Spleen (tissue), 11 donors: ENCODE data around the gene KIF18B. TPM values are rescaled to one million over a fixed set of nuclear protein-coding genes. Genes with fewer than 3 reads are reported as not detected.

Experiments
- DNase-seq: peaks from one replicate; pipeline ENCODE4 v3.0.0-alpha.2; 2020
- H3K27ac ChIP-seq, 8 donors: fragments of 200-600 bp; sonication (generic) in 7 of 8; 1 replicate in 4 of 8; 2 replicates in 4 of 8; pipeline versions ENCODE4 v1.5.0 to v1.8.0; 2016 to 2021; ENCODE audit warnings: inconsistent platforms in 4 of 8, mild to moderate bottlenecking in 4 of 8, moderate library complexity in 1 of 8
- H3K27me3 ChIP-seq, 7 donors: fragments of 200-600 bp; sonication (generic) in 6 of 7; replicated peaks in 1 of 7; 1 replicate in 4 of 7; 2 replicates in 3 of 7; pipeline versions ENCODE4 v1.5.0 to v1.8.0; 2016 to 2021; ENCODE audit warnings: inconsistent platforms in 3 of 7, mild to moderate bottlenecking in 1 of 7
- H3K36me3 ChIP-seq, 6 donors: fragments of 200-600 bp; sonication (generic) in 5 of 6; 1 replicate in 4 of 6; 2 replicates in 2 of 6; pipeline versions ENCODE4 v1.5.0 to v1.8.0; 2016 to 2021; ENCODE audit warnings: inconsistent platforms in 2 of 6
- H3K4me1 ChIP-seq, 6 donors: fragments of 200-600 bp; sonication (generic) in 5 of 6; 1 replicate in 3 of 6; 2 replicates in 3 of 6; pipeline versions ENCODE4 v1.5.0 to v1.8.0; 2016 to 2021; ENCODE audit warnings: inconsistent platforms in 3 of 6
- H3K4me3 ChIP-seq, 8 donors: fragments of 200-600 bp; sonication (generic) in 7 of 8; 1 replicate in 4 of 8; 2 replicates in 4 of 8; pipeline versions ENCODE4 v1.5.0 to v1.8.0; 2016 to 2021; ENCODE audit warnings: inconsistent platforms in 4 of 8, mild to moderate bottlenecking in 4 of 8, moderate library complexity in 2 of 8
- H3K9me3 ChIP-seq, 8 donors: fragments of 200-600 bp; sonication (generic) in 7 of 8; 1 replicate in 4 of 8; 2 replicates in 4 of 8; pipeline versions ENCODE4 v1.5.0 to v1.8.0; 2016 to 2021; ENCODE audit warnings: inconsistent platforms in 4 of 8
- POLR2A ChIP-seq, 3 donors: fragments of 450-650 bp; IDR thresholded peaks; one replicate each; pipeline ENCODE4 v1.5.1; 2017; ENCODE audit warnings: antibody characterized with exemption in 3 of 3, mild to moderate bottlenecking in 1 of 3
- POLR2AphosphoS5 ChIP-seq, 3 donors: sonication (generic); formaldehyde crosslinking; IDR thresholded peaks; one replicate each; pipeline ENCODE4 v1.5.1; 2017; ENCODE audit warnings: antibody characterized with exemption in 3 of 3
- WGBS, 5 donors: extraction: QIAGEN DNeasy Blood & Tissue Kit in 3 of 5; methylation state at CpG; one replicate each; pipeline versions ENCODE4 v1.1.5 to v1.1.7; 2013 to 2018; 5-methylcytosine and 5-hydroxymethylcytosine counted together
- intact Hi-C: fragments of 100-400 bp; cut with DNase I; formaldehyde crosslinking; loops from one replicate; pipeline ENCODE4 v1.15.0; 2023; ENCODE audit warnings: low total_unique reads
- polyA plus RNA-seq, 3 donors: library from polyadenylated mRNA; stranded (reverse); fragments of 200-250 nt; gene quantifications; one replicate each; pipeline ENCODE4 v1.2.1, GENCODE V29; 2013
- total RNA-seq, 7 donors: library from RNA; depleted of rRNA in 3 of 7; stranded (reverse); fragments of >200 nt in 3 of 7; fragmentation: NEBNext Ultra II Directional in 4 of 7; extraction: Animal tissue kit (Norgen Biotek cat#: 25700) in 4 of 7; gene quantifications; one replicate each; pipeline versions ENCODE4 v1.1.0 to v1.2.1, GENCODE V29; 2016 to 2021
- TF ChIP-seq, protein P1 (sequence below), 11 experiments: fragments of 200-600 bp in 7 of 11; fragments of 450-650 bp in 4 of 11; sonication (generic) in 4 of 11; IDR thresholded peaks in 8 of 11; conservative IDR thresholded peaks in 3 of 11; 1 replicate in 7 of 11; 2 replicates in 4 of 11; pipeline versions ENCODE4 v1.4.0 to v1.8.0; 2016 to 2021; ENCODE audit warnings: antibody characterized with exemption in 11 of 11, inconsistent platforms in 4 of 11, mild to moderate bottlenecking in 1 of 11
- donor health status: healthy with polysubstance abuse.
- donor health status: DM: no; HTN: no; CAD: no; lungs with moderate emphysema.
- donor health status: DM: no; HTN: no; CAD: no.
- donor health status: Bipolar disorder and iron deficiency.
- donor health status: healthy.
- donor health status: DM: no; HTN: no; CAD: no.
- donor health status: DM: yes; HTN: yes; CAD: no.

The KIF18B gene
- total and polyA plus RNA-seq, 10 donors, result 0.26 to 5.8 (median 1.9) TPM

DNA sequence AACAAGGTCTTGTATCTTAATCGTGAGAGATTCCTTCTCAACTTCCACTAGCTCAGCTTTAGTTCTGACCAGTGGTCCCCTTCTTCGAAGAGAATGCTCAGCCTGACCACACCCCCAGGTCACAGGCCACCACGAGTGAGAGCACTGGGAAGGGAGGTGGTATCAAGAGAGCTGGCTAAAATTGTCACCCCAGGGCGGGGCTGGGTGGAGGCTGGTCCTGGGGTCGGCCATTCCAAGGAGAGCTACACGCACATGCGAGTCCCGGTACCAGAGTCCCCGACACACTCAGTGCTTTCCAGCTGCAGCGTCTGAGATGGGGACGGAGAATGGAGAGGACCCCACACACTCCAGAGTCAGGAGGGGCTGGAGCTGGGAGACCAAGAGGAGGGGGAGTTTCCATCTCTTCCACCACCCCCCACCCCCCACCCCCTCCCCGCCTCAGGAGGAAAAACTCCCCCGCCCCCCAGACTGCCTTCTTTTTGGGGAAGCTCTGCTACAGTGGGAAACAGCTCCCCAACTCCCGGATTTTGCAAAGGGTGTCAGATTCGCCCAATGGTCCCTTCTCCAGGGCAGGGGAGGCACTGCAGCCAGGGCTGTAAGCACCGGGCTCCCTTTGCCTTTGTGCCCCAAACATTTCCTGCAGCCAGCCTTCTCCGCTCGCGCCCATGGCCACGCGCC is 18.9 kb upstream of the KIF18B start:
- H3K9me3 ChIP-seq, result no peaks in the 10 kb centered on the region
- intact Hi-C loops, result loop anchor here (5.0 kb wide), 1 partner anchor 51 kb away; no protein-coding TSS in a partner anchor
- DNase-seq, result no peak
- no peaks in the 10 kb centered on the region for H3K36me3 ChIP-seq
- no peak for TF ChIP-seq POLR2A (IDR thresholded peaks at IDR 0.05)
- no peak for TF ChIP-seq POLR2AphosphoS5 (IDR thresholded peaks at IDR 0.05)
- TF ChIP-seq, protein P1, sequence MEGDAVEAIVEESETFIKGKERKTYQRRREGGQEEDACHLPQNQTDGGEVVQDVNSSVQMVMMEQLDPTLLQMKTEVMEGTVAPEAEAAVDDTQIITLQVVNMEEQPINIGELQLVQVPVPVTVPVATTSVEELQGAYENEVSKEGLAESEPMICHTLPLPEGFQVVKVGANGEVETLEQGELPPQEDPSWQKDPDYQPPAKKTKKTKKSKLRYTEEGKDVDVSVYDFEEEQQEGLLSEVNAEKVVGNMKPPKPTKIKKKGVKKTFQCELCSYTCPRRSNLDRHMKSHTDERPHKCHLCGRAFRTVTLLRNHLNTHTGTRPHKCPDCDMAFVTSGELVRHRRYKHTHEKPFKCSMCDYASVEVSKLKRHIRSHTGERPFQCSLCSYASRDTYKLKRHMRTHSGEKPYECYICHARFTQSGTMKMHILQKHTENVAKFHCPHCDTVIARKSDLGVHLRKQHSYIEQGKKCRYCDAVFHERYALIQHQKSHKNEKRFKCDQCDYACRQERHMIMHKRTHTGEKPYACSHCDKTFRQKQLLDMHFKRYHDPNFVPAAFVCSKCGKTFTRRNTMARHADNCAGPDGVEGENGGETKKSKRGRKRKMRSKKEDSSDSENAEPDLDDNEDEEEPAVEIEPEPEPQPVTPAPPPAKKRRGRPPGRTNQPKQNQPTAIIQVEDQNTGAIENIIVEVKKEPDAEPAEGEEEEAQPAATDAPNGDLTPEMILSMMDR (IDR thresholded peaks at IDR 0.05 in 8 of 11, conservative IDR thresholded peaks at IDR 0.05 in 3 of 11), result no peak
- H3K4me3 ChIP-seq, result peak overlapping the region in 1 of 8 donors; percentile 68
- H3K4me1 ChIP-seq, result peaks cover 19 to 53% (median 38%) of the 10 kb centered on the region in 6 donors
- WGBS, 5 donors, result 10 to 18% (median 14%) methylated on average over 20 to 21 of the region's 21 CpGs
- H3K27ac ChIP-seq, result no peak overlapping the region
- peaks cover 4 to 98% (median 65%) of the 10 kb centered on the region in 7 donors for H3K27me3 ChIP-seq

DNA sequence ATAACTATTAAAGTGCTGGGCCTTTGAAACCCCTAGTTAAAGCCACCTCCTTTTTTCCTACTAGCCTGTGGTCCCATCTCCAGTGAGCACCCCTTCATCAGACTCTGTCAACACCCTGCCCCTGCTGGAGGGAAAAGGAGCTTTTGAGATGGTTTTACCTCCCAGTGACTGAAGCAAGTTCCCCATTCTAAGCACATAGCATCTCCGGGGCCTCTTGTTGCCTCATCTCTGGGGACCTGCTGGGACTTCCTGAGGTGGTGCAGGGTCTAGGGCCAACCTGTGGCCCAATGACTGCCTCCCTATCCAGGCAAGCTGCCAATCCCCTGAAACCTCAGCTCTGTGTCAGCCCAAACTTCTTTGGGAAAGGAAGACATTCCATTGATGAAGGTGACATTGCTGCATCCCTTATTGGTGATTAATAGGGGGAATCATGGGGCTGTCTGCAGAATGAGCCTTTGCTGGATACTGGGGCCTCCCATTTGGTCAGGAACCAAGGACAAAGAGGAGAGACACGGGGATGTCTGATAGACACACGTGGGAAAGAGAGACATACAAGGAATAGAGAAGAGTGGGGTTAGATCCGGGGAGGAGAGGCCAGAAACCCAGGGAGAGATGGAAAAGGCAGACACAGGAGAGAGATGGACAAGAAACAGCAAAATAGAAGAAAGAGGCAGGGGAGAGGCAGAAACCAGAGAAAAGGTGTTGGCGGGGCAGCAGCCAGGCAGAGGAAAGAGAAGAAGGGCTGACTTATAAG is 18.1 kb upstream of the KIF18B start:
- H3K4me1 ChIP-seq, result peaks cover 19 to 53% (median 38%) of the 10 kb centered on the region in 6 donors
- intact Hi-C loops, result loop anchor here (5.0 kb wide), 1 partner anchor 52 kb away; no protein-coding TSS in a partner anchor
- no peak for TF ChIP-seq POLR2A (IDR thresholded peaks at IDR 0.05)
- TF ChIP-seq, protein P1 (IDR thresholded peaks at IDR 0.05 in 8 of 11, conservative IDR thresholded peaks at IDR 0.05 in 3 of 11), result no peak
- TF ChIP-seq POLR2AphosphoS5 (IDR thresholded peaks at IDR 0.05), result no peak
- no peaks in the 10 kb centered on the region for H3K36me3 ChIP-seq
- DNase-seq, result no peak
- peaks cover 4 to 96% (median 72%) of the 10 kb centered on the region in 7 donors for H3K27me3 ChIP-seq
- WGBS, 5 donors, result 45 to 65% (median 60%) methylated on average over 5 of the region's 5 CpGs
- H3K9me3 ChIP-seq, result no peaks in the 10 kb centered on the region
- H3K27ac ChIP-seq, result no peak overlapping the region
- H3K4me3 ChIP-seq, result no peak overlapping the region

DNA sequence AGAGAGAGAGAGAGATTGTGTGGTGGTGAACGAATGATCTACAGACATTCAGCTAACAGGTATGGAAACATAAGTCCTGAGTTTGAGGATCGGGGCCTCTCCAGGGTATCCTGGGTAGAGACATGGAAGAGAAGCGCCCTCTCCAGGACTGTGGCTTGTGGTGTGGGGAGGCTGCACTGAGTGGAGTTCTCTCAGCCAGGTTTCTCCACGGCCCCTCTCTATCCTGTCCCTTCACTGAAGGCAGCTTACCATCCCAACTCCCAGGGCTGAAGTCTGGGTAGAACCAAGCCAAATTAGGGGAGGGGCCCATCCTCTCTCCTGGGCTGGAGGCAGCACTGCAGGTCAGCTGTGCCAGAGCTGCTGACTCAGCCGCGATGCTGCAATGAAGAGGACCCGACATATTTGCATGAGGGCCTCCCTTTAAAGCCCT is 14.4 kb upstream of the KIF18B start:
- no peak overlapping the region for H3K4me3 ChIP-seq
- DNase-seq, result no peak
- TF ChIP-seq POLR2A (IDR thresholded peaks at IDR 0.05) (no peak), POLR2AphosphoS5 (IDR thresholded peaks at IDR 0.05) (no peak)
- TF ChIP-seq, protein P1 (IDR thresholded peaks at IDR 0.05 in 8 of 11, conservative IDR thresholded peaks at IDR 0.05 in 3 of 11), result no peak
- peaks cover 2 to 33% (median 15%) of the 10 kb centered on the region in 6 donors for H3K4me1 ChIP-seq
- H3K36me3 ChIP-seq, result no peaks in the 10 kb centered on the region
- 69 to 77% (median 75%) methylated on average over 7 of the region's 7 CpGs for WGBS, 5 donors
- H3K27ac ChIP-seq, result no peak overlapping the region
- intact Hi-C loops, result no loop called here
- peaks cover 4 to 96% (median 53%) of the 10 kb centered on the region in 7 donors for H3K27me3 ChIP-seq
- no peaks in the 10 kb centered on the region for H3K9me3 ChIP-seq

DNA sequence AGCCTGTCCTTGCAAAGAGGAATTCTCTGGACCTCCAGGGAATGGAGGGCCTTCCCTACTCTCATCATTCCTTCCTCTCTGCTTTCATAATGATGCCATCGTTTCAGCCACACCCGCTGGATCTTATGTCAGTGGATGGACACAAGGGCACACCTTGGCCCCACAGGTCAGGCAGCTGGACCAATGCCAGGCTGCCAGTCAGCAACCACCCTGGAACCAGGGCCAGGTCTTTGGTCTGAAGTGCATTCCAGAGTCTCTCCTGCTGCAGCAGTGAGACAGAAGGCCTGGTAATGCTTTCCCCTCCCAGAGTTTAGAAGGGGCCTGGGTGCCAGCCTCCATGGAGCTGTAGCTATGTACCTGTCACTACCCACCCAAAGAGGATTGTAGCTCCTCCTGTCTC is 13.1 kb upstream of the KIF18B start:
- H3K36me3 ChIP-seq, result no peaks in the 10 kb centered on the region
- no peaks in the 10 kb centered on the region for H3K9me3 ChIP-seq
- no peak overlapping the region for H3K4me3 ChIP-seq
- intact Hi-C loops, result no loop called here
- H3K4me1 ChIP-seq, result peaks cover 0 to 21% (median 10%) of the 10 kb centered on the region in 6 donors
- H3K27me3 ChIP-seq, result peaks cover 0 to 96% (median 40%) of the 10 kb centered on the region in 7 donors
- WGBS, 5 donors, result 63 to 83% (median 78%) methylated on average over 2 of the region's 2 CpGs
- H3K27ac ChIP-seq, result no peak overlapping the region
- TF ChIP-seq POLR2A (IDR thresholded peaks at IDR 0.05) (no peak), POLR2AphosphoS5 (IDR thresholded peaks at IDR 0.05) (no peak)
- TF ChIP-seq, protein P1 (IDR thresholded peaks at IDR 0.05 in 8 of 11, conservative IDR thresholded peaks at IDR 0.05 in 3 of 11), result no peak
- DNase-seq, result no peak
